B cell (primary cell): ENCODE results near the gene TLE6.

Experiments used
- CTCF ChIP-seq: fragments of 200-600 bp; IDR thresholded peaks from one replicate; pipeline ENCODE4 v1.8.0; 2022; ENCODE audit warnings: antibody characterized with exemption, mild to moderate bottlenecking
- EZH2 ChIP-seq: IDR thresholded peaks from 2 replicates; pipeline ENCODE4 v1.6.1; 2012; ENCODE audit warnings: borderline replicate concordance, low read depth, mild to moderate bottlenecking, moderate library complexity, low read length; ENCODE audit not compliant: insufficient read depth, poor library complexity, severe bottlenecking

- TF ChIP-seq CTCF: no peak
- no peak for TF ChIP-seq EZH2
These were observed 7.0 kb upstream of the TLE6 start for GRCh38 chr19:2970201-2970835.
